Progenitor cell of endocrine pancreas (in vitro differentiated cells): ENCODE results near the gene EIF4G1. TPM values are rescaled to one million over a fixed set of nuclear protein-coding genes. Genes with fewer than 3 reads are reported as not detected.

ENCODE experiments used
- DNase-seq: peaks from one replicate; pipeline ENCODE4 v3.0.0; 2021; ENCODE audit warnings: low spot score; ENCODE audit not compliant: unreplicated experiment
- H3K27ac Mint-ChIP-seq: 2 replicates; pipeline ENCODE4 v1.8.0; 2021; ENCODE audit warnings: mild to moderate bottlenecking, moderate library complexity, mixed read lengths
- H3K27me3 Mint-ChIP-seq: 2 replicates; pipeline ENCODE4 v1.8.0; 2021; ENCODE audit warnings: mixed read lengths
- H3K36me3 Mint-ChIP-seq: 2 replicates; pipeline ENCODE4 v1.8.0; 2022; ENCODE audit warnings: mixed read lengths; ENCODE audit not compliant: insufficient read depth
- H3K4me1 Mint-ChIP-seq: 2 replicates; pipeline ENCODE4 v1.8.0; 2021; ENCODE audit warnings: low read depth, mixed read lengths
- H3K4me3 Mint-ChIP-seq: 2 replicates; pipeline ENCODE4 v1.8.0; 2021; ENCODE audit warnings: low read depth, mild to moderate bottlenecking, moderate library complexity, mixed read lengths
- H3K9me3 Mint-ChIP-seq: 2 replicates; pipeline ENCODE4 v1.8.0; 2021; ENCODE audit warnings: low read depth, mixed read lengths
- CTCF ChIP-seq: fragments of 200-600 bp; sonication (generic); IDR thresholded peaks from one replicate; pipeline ENCODE4 v1.5.0; 2021; ENCODE audit warnings: antibody characterized with exemption, mild to moderate bottlenecking; ENCODE audit not compliant: unreplicated experiment
- total RNA-seq: library from RNA; stranded (reverse); gene quantifications from 2 replicates; pipeline ENCODE4 v1.2.1, GENCODE V29; 2021

EIF4G1 gene
- total RNA-seq, 1 donor from 2014 or later = 341 TPM

GRCh38 chr3:184343200-184343876 lies 28.9 kb downstream of the EIF4G1 start:
- H3K27ac Mint-ChIP-seq = no peak overlapping the region
- TF ChIP-seq CTCF = no peak
- H3K36me3 Mint-ChIP-seq = peaks cover 12% of the 10 kb centered on the region
- no peaks in the 10 kb centered on the region for H3K9me3 Mint-ChIP-seq
- H3K4me1 Mint-ChIP-seq = peaks cover 7% of the 10 kb centered on the region
- DNase-seq = no peak
- H3K4me3 Mint-ChIP-seq = no peak overlapping the region
- peaks cover 11% of the 10 kb centered on the region for H3K27me3 Mint-ChIP-seq

GRCh38 chr3:184344579-184345316 lies 30.3 kb downstream of the EIF4G1 start:
- H3K4me3 Mint-ChIP-seq = no peak overlapping the region
- no peak for DNase-seq

GRCh38 chr3:184345317-184346144 lies 31.1 kb downstream of the EIF4G1 start:
- Mint-ChIP-seq H3K9me3 (no peaks in the 10 kb centered on the region), H3K36me3 (peaks cover 12% of the 10 kb centered on the region), H3K4me3 (no peak overlapping the region), H3K4me1 (peaks cover 15% of the 10 kb centered on the region), H3K27me3 (peaks cover 10% of the 10 kb centered on the region), H3K27ac (no peak overlapping the region)
- no peak for DNase-seq
- TF ChIP-seq CTCF = peak; percentile 58

More at GRCh38 chr3:184344579-184345316, 30.3 kb downstream of the EIF4G1 start:
- no peak for TF ChIP-seq CTCF
- Mint-ChIP-seq H3K36me3 (peaks cover 12% of the 10 kb centered on the region), H3K27ac (no peak overlapping the region), H3K9me3 (no peaks in the 10 kb centered on the region), H3K4me1 (peaks cover 11% of the 10 kb centered on the region), H3K27me3 (peaks cover 10% of the 10 kb centered on the region)

- H3K27me3 Mint-ChIP-seq = peaks cover 18% of the 10 kb centered on the region
- H3K27ac Mint-ChIP-seq = no peak overlapping the region
- no peak for TF ChIP-seq CTCF
- no peak overlapping the region for H3K4me3 Mint-ChIP-seq
- peaks cover 16% of the 10 kb centered on the region for H3K36me3 Mint-ChIP-seq
- no peaks in the 10 kb centered on the region for H3K9me3 Mint-ChIP-seq
- H3K4me1 Mint-ChIP-seq = peaks cover 21% of the 10 kb centered on the region
- DNase-seq = no peak
Observed at GRCh38 chr3:184346480-184347190, 32.2 kb downstream of the EIF4G1 start.
